Lower leg skin (tissue), 4 donors: ENCODE data around the gene C17orf107. TPM values are rescaled to one million over a fixed set of nuclear protein-coding genes. Genes with fewer than 3 reads are reported as not detected.
"Not testable (repeated sequence)": the region's sequence is repeated elsewhere in the genome, so short reads cannot be mapped to it uniquely, and the experiment has no call there.

ENCODE experiments used
- DNase-seq, 2 donors: peaks; one replicate each; pipeline ENCODE4 v3.0.0-alpha.2; 2019; ENCODE audit warnings: low spot score in 2 of 2
- H3K4me3 ChIP-seq: fragments of 200-600 bp; sonication (generic); 2 replicates; pipeline ENCODE4 v1.5.1; 2017; ENCODE audit warnings: mild to moderate bottlenecking, low read depth; ENCODE audit not compliant: poor library complexity, severe bottlenecking
- CTCF ChIP-seq, 3 donors: fragments of 450-650 bp; IDR thresholded peaks; one replicate each; pipeline ENCODE4 v1.5.1; 2016; ENCODE audit warnings: antibody characterized with exemption in 3 of 3, mild to moderate bottlenecking in 3 of 3, moderate library complexity in 2 of 3
- POLR2A ChIP-seq, 2 donors: fragments of 450-650 bp; IDR thresholded peaks; one replicate each; pipeline ENCODE4 v1.6.1; 2016 to 2017; ENCODE audit warnings: antibody characterized with exemption in 2 of 2, mild to moderate bottlenecking in 1 of 2, moderate library complexity in 1 of 2
- WGBS, 2 donors: methylation state at CpG; one replicate each; pipeline ENCODE4 v1.1.5; 2018; 5-methylcytosine and 5-hydroxymethylcytosine counted together
- intact Hi-C: fragments of 100-400 bp; cut with DNase I; formaldehyde crosslinking; loops from one replicate; pipeline ENCODE4 v1.15.0; 2023; ENCODE audit warnings: low total_unique reads
- total RNA-seq, 4 donors: library from RNA; depleted of rRNA; stranded (reverse); fragments of >200 nt; gene quantifications; one replicate each; pipeline ENCODE4 v1.1.0, GENCODE V29; 2016

The C17orf107 gene
- total RNA-seq, 4 donors from 2014 or later, result 7.0 to 13.4 (median 10.1) TPM

GRCh38 chr17:4854111-4854681 is 45.1 kb upstream of the C17orf107 start:
- DNase-seq, result peak in 1 of 2 donors; percentile 66
- 48 to 61% methylated on average over 5 of the region's 5 CpGs for WGBS, 2 donors
- intact Hi-C loops, result no loop called here
- H3K4me3 ChIP-seq, result no peak overlapping the region
- TF ChIP-seq CTCF (IDR thresholded peaks at IDR 0.05) (no peak), POLR2A (IDR thresholded peaks at IDR 0.05) (no peak)

GRCh38 chr17:4856271-4856936 is 42.9 kb upstream of the C17orf107 start:
- 53 to 69% methylated on average over 17 of the region's 17 CpGs for WGBS, 2 donors
- TF ChIP-seq CTCF (IDR thresholded peaks at IDR 0.05), result no peak
- TF ChIP-seq POLR2A (IDR thresholded peaks at IDR 0.05), result no peak
- no peak for DNase-seq
- intact Hi-C loops, result no loop called here
- H3K4me3 ChIP-seq, result no peak overlapping the region

GRCh38 chr17:4856937-4857314 is 42.4 kb upstream of the C17orf107 start:
- 90 to 97% methylated on average over 7 of the region's 7 CpGs for WGBS, 2 donors
- intact Hi-C loops, result no loop called here
- no peak for DNase-seq

GRCh38 chr17:4857347-4857746 is 42.0 kb upstream of the C17orf107 start:
- DNase-seq, H3K4me3 ChIP-seq, intact Hi-C loops: not testable (repeated sequence)
- WGBS, 2 donors, result 55 to 63% methylated on average over 7 of the region's 7 CpGs

More at GRCh38 chr17:4856937-4857314, 42.4 kb upstream of the C17orf107 start:
- no peak for TF ChIP-seq CTCF (IDR thresholded peaks at IDR 0.05)
- no peak for TF ChIP-seq POLR2A (IDR thresholded peaks at IDR 0.05)
- H3K4me3 ChIP-seq, result no peak overlapping the region

- DNase-seq, result no peak
- TF ChIP-seq CTCF (IDR thresholded peaks at IDR 0.05) (no peak), POLR2A (IDR thresholded peaks at IDR 0.05) (no peak)
- intact Hi-C loops, result no loop called here
- WGBS, 2 donors, result 30 to 39% methylated on average over 7 of the region's 7 CpGs
- H3K4me3 ChIP-seq, result no peak overlapping the region
These were observed 41.1 kb upstream of the C17orf107 start for GRCh38 chr17:4858068-4858881.

GRCh38 chr17:4858882-4859260 is 40.5 kb upstream of the C17orf107 start:
- 30% methylated on average over 5 of the region's 5 CpGs for WGBS, 2 donors
- no peak overlapping the region for H3K4me3 ChIP-seq
- intact Hi-C loops, result no loop called here
- peak in 1 of 2 donors; percentile 68 for DNase-seq
- TF ChIP-seq CTCF (IDR thresholded peaks at IDR 0.05) (no peak), POLR2A (IDR thresholded peaks at IDR 0.05) (no peak)
